GM21423 (cell line): ENCODE measurements around the gene RAD51D.
"Not testable (repeated sequence)": the region's sequence is repeated elsewhere in the genome, so short reads cannot be mapped to it uniquely, and the experiment has no call there.

ENCODE experiments used
- ATAC-seq: cut with Tn5 transposase; IDR thresholded peaks from one replicate; pipeline ENCODE4 v1.9.1; 2021; ENCODE audit warnings: mild to moderate bottlenecking, moderate library complexity; ENCODE audit not compliant: unreplicated experiment

Gene RAD51D

GRCh38 chr17:35142467-35142796 is 22.8 kb upstream of the RAD51D start:
- ATAC-seq: no peak

GRCh38 chr17:35141681-35142466 is 22.2 kb upstream of the RAD51D start, which contains the start of gene NLE1:
Gene NLE1 (minus strand): TSS chr17:35142303. CDS start chr17:35142275, 28 bp downstream.
- ATAC-seq: peak; percentile 90

DNA sequence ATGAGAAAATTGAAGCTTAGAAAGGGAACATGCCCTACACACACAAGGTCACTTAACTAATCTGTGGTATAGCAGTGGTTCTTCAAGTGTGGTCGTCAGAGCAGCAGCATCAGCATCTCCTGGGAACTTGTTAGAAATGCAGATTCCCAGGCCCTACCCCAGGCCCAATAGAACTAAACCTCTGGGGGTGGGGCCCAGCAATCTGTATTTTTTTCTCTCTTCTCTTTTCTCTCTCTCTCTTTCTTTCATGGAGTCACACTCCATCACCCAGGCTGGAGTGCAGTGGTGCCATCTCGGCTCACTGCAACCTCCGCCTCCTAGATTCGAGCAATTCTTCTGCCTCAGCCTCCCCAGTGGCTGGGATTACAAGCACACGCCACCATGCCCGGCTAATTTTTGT is 18.6 kb upstream of the RAD51D start:
- ATAC-seq: no peak

DNA sequence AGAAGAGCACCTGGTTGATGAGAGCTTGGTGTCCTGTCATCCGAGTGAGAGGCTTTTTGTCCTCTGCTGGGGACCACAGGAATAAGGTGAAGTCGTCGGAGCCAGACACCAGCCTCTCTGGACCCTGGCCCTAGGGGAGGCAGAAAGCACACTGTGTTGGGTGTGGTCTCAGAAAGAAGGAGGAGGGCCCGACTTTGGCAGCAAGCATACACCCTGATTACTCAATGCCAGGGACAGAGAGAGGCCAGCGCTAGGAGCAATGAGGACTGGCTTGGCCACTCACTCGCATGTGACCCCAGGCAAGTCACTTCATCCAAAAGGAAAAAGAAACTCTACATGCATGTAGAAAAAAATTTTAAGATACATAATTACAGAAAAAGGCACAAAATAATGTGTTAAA is 15.7 kb upstream of the RAD51D start:
- no peak for ATAC-seq

DNA sequence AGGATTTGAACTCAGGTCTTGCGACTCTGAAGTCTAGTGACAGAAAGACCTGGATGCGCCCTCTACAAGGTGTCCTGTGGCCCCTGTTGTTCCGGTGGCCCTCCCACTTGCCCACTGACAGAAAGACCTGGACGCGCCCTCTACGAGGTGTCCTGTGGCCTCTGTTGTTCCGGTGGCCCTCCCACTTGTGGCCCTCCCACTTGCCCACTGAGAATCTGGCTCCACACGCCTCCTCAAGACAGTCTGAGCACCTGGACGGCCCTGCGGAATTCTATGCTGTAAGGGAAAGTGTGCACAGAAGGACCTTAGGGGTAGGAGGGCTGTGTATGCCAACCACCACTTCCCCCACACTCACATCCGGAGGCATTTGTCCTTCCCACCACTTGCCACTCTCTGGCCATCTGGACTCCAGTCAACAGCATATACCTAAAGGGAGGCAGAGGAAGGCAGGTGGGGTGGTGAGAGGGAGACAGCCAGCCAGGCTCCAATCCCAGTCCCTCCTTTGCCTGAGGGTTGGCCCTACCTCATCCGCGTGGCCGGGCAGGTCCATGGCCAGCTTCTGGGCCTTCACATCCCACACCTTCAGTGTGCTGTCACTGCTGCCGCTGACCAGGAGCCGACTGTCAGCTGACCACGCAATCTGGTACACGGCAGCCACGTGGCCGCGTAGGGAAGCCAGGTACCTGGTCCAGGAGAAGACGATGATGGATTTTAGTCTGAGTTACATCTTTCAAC is 13.3 kb upstream of the RAD51D start:
- no peak for ATAC-seq

- ATAC-seq: no peak
These were observed 12.4 kb upstream of the RAD51D start for GRCh38 chr17:35132099-35132498.

GRCh38 chr17:35130392-35130791 is 10.7 kb upstream of the RAD51D start:
- ATAC-seq: no peak

DNA sequence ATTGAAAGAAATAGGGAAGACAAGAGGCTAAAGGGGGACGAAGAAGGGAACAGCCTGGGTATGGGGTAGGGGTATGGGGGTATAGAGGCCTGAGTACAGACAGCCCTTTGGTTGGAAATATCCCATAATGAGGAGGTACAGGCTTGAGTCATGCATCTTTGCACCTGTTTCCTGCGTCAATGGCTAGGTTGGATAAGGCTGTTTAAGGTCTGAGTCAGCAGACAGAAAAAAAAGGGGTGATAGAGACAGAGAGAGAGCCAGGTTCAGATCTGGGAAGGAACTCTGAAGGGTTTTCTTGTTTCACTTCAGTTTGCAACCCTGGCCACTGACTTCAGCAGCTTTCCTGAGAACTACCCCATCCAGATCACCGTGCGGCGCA is 10.3 kb upstream of the RAD51D start:
- ATAC-seq: no peak

- ATAC-seq: no peak
These were observed 9.7 kb upstream of the RAD51D start for GRCh38 chr17:35129154-35129972.

DNA sequence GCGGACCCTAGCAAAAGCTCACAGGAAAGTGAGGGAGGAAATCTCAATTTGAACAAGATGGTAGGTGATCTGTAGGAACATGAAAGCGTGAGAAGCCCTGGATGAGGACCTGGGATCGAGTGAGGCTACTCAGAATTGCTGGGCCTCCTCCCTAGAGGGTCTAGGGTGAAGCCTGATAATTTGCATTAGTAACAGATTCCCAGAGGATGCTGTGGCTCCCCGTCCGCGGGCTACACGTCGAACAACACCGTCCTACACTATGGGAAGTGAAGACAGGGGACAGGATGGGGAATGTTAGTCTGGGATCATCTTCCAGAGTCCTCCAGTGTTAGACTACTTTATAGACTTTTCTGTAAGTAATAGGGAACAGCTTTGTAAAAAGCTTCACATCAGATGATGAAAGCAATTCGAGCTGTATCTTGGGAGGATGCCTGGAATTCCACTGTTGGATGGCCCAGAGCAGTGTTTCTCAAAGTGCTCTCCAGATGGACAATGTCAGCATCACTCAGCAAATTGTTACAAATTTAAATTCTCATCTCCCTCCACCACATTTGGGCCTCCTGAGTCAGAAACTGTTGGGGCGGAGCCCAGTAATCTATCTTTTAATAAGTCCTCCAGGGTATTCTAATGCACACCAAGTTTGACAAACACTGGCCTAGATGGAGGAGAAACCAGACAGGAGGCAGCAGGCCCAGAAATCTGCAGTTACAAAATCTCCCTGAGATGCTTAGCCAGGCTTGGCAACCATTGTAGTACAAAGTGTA is 8.3 kb upstream of the RAD51D start:
- no peak for ATAC-seq

- no peak for ATAC-seq
These were observed 1.7 kb upstream of the RAD51D start, which contains the start of gene FNDC8 for GRCh38 chr17:35121315-35121714. Gene FNDC8 (plus strand): TSS chr17:35121615. CDS start chr17:35121694, 79 bp downstream.

GRCh38 chr17:35117984-35118383 is 1.7 kb downstream of the RAD51D start:
- no peak for ATAC-seq

DNA sequence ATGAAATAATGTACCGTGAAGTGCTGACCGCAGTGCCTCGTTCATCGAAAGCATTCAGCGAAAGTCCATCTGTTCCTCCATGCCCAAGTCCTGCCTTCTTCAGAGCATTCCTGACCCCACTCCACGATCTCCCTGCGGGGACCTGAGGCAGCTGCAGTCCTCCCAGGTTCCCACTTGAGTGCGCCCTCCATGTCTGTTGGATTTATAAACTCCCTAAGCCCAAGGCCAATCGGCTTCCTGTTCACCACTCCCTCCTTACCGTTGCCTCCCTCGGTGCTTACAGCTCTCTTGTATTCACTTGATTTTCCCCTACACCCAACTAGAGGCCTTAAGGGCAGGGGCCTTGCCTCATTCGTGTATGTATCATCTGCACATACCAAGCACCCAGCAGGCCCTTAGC is 2.8 kb downstream of the RAD51D start:
- no peak for ATAC-seq

DNA sequence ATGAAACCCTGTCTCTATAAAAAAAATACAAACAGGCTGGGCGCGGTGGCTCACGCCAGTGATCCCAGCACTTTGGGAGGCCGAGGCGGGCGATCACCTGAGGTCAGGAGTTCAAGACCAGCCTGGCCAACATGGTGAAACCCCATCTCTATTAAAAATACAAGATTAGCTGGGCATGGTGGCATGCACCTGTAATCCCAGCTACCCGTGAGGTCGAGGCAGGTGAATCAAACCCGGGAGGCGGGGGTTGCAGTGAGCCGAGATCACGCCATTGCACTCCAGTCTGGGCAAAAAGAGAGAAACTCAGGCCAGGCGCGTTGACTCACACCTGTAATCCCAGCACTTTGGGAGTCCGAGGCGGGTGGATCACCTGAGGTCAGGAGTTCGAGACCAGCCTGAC is 8.9 kb downstream of the RAD51D start:
- ATAC-seq: not testable (repeated sequence)

DNA sequence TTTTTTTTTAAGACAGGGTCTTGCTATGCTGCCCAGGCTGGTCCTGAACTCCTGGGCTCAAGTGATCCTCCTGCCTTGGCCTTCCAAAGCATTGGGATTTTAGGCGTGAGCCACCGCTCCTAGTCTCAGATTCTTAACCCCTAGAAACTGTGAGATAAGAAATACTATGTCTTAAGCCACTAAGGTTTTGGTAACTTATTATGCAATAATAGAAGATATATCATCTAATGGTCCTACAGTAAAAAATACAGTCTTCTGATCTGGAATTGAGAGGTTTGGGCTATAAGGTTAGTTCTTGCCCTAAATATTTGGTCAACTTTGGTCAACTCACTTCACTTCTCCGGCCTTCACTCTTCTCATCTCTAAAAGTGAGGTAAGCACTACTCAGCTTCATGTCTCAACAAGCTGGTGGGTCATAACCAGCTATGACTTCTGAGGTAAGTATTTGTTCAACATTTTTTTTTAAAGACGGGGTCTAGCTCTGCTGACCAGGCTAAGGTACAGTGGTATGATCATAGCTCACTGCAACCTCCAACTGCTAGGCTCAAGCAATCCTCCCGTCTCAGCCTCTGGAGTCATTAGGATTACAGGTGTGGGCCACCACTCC is 14.7 kb downstream of the RAD51D start:
- ATAC-seq: no peak

GRCh38 chr17:35103271-35103670 is 16.4 kb downstream of the RAD51D start:
- ATAC-seq: no peak

GRCh38 chr17:35101725-35102124 is 17.9 kb downstream of the RAD51D start:
- ATAC-seq: no peak

DNA sequence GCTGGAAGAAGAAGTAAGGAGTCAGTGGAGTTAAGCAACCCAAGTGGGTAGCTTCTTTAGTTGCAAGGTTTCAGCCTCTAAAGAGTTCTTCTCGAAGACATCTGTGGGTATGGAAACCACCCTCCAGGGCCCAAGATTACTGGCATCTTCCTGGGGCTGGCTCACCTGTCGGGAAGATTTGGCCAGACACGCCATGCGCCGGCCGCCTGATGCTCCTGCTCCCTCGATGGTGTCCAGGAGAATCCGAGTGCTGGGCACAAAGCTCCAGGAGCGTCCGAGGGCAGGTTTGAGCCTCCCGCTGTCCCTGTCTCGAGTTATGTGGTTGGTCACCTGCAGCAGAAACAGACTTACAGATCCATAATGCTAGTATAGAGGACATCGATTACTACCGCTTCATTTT is 18.6 kb downstream of the RAD51D start:
- ATAC-seq: no peak

DNA sequence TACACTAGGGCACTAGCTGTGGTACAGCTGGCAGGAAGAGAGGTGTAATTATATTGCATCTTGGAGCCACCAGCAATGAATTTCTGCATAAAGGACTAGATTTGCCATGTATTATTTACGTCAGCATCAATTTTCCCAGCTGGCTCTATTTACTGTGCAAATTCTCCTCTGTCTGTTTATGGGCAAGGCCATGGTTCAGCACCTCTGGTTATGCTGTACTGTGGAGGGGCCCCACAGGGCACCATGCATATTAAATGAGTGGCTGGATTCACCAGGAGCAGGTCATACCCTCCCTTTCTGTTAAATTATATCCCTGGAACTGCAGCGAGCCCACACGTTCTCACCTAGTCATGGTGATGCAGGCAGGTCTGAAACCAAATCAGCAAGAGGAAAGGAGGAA is 19.8 kb downstream of the RAD51D start:
- ATAC-seq: no peak

GRCh38 chr17:35097776-35098175 is 21.9 kb downstream of the RAD51D start:
- no peak for ATAC-seq
